ENCODE data around the gene TTC34. TPM values are rescaled to one million over a fixed set of nuclear protein-coding genes. Genes with fewer than 3 reads are reported as not detected.

The TTC34 gene
- total and polyA plus RNA-seq, 9 of the 15 experiments (the other 6 are each of a cell fraction or from before 2014, with no cell fraction given): 0.03 to 0.38 (median 0.05) TPM; not detected in 2

GRCh38 chr1:2587071-2587859, 214.2 kb downstream of the TTC34 start:
- in situ Hi-C loops (cut with MboI) (no loop called here), intact Hi-C loops (cut with micrococcal nuclease) (loop anchor here (2.0 to 5.0 kb wide), 2 partner anchors 40 to 56 kb away; no protein-coding TSS in a partner anchor)
- H2AFZ ChIP-seq (ENCODE audit: low read depth, low read length): peak overlapping the region; percentile 90
- BruUV-seq (replicated peaks): TSS peak; percentile 47
- DNase-seq (ENCODE audit: extremely low read depth in 1 of 4, low spot score in 3 of 4) (peak in 1 of 4 experiments; percentile 45), FAIRE-seq (no peak), ATAC-seq (peak; percentile 5)
- ChIA-PET CTCF (ENCODE audit: low intra/inter-chr PET ratio) (no interaction called here), POLR2A (interaction anchor here (0.5 to 3.0 kb wide), 6 partner anchors 12 to 62 kb away, joined by 3 to 13 read pairs (median 6); partner anchors contain the start of gene TNFRSF14)
- no peak overlapping the region for H3K27ac ChIP-seq (ENCODE audit: extremely low read depth, low read depth, low read length)
- H3K79me2 ChIP-seq (ENCODE audit: control insufficient read depth, insufficient read depth, low read length): peaks cover 8% of the 10 kb centered on the region; the same call in 1 of the 3 replicates
- 0 out of 3 replicates have a peak, but pooled peaks cover 4% of the 10 kb centered on the region for H3K36me3 ChIP-seq (ENCODE audit: control insufficient read depth, insufficient read depth, low read length)
- no peaks in the 10 kb centered on the region for H4K20me1 ChIP-seq (replicated peaks; ENCODE audit: control insufficient read depth, insufficient read depth, low read length)
- H3K4me1 ChIP-seq (replicated peaks in 1 of 2; ENCODE audit: control insufficient read depth in 2 of 2, insufficient read depth in 2 of 2, low read length in 2 of 2): peaks cover 20 to 57% of the 10 kb centered on the region in 2 experiments
- peak overlapping the region; percentile 71 for H3K4me3 ChIP-seq
- 18% methylated on average over 30 of the region's 52 CpGs for WGBS (ENCODE audit: insufficient coverage, low coverage, missing lambda C conversion rate)
- no peaks in the 10 kb centered on the region for H3K9me3 ChIP-seq (replicated peaks; ENCODE audit: control insufficient read depth, insufficient read depth, low read depth, low read length)
- H3K4me2 ChIP-seq (ENCODE audit: insufficient read depth, low read length): peak overlapping the region; percentile 86
- peaks cover 0 to 2% of the 10 kb centered on the region in 2 experiments; a peak in 1 of 5 replicates for H3K27me3 ChIP-seq (ENCODE audit: control insufficient read depth in 2 of 2, insufficient read depth in 2 of 2, low read length in 2 of 2)
- H3K9ac ChIP-seq (ENCODE audit: insufficient read depth in 1 of 2, low read depth in 2 of 2, low read length in 2 of 2): peak overlapping the region; percentile 40 to 94
- H3K9me1 ChIP-seq (ENCODE audit: control insufficient read depth, insufficient read depth, low read length): no peaks in the 10 kb centered on the region
- peak; percentile 67 for TF ChIP-seq RBBP5 (IDR thresholded peaks at IDR 0.05; ENCODE audit: borderline replicate concordance, insufficient read depth, low read length, poor library complexity, severe bottlenecking)
- peak in 1 of 2 experiments; percentile 60; a peak in 2 of 4 replicates for TF ChIP-seq NRF1 (conservative IDR thresholded peaks at IDR 0.05 in 1 of 2, IDR thresholded peaks at IDR 0.05 in 1 of 2)
- 0 out of 2 replicates have a peak, but pooled peaks have one; percentile 27 for TF ChIP-seq KDM2B (CRISPR knock-in tag; IDR thresholded peaks at IDR 0.05)
- no peak for TF ChIP-seq RAD21 (CRISPR knock-in tag; conservative IDR thresholded peaks at IDR 0.05 in 1 of 2, IDR thresholded peaks at IDR 0.05 in 1 of 2)
- TF ChIP-seq E2F6 (IDR thresholded peaks at IDR 0.05; ENCODE audit: borderline replicate concordance in 1 of 2, extremely low read depth in 1 of 2, insufficient read depth in 1 of 2, insufficient read length in 1 of 2, low read depth in 1 of 2, low read length in 1 of 2, poor library complexity in 1 of 2, severe bottlenecking in 1 of 2): peak; percentile 58 to 75
- peak; percentile 57; the same call in 1 of the 2 replicates for TF ChIP-seq ZBTB49 (CRISPR knock-in tag; IDR thresholded peaks at IDR 0.05; ENCODE audit: borderline replicate concordance)
- no peak for TF ChIP-seq HDAC2 (IDR thresholded peaks at IDR 0.05)
- peak; percentile 24 for TF ChIP-seq KDM5B (IDR thresholded peaks at IDR 0.05; ENCODE audit: insufficient replicate concordance, low read depth, low read length)
- 0 out of 2 replicates have a peak, but pooled peaks have one; percentile 12 for TF ChIP-seq NR2C2 (CRISPR knock-in tag; IDR thresholded peaks at IDR 0.05)
- TF ChIP-seq NR2C2 (tag; IDR thresholded peaks at IDR 0.05): no peak
- TF ChIP-seq SAP30 (IDR thresholded peaks at IDR 0.05; ENCODE audit: borderline replicate concordance, insufficient read depth, low read depth, low read length, poor library complexity, severe bottlenecking): peak; percentile 12
- TF ChIP-seq ZNF232 (CRISPR knock-in tag; IDR thresholded peaks at IDR 0.05): 0 out of 2 replicates have a peak, but pooled peaks have one; percentile 43
- no peak for TF ChIP-seq STAT5A (IDR thresholded peaks at IDR 0.05; ENCODE audit: borderline replicate concordance, low read length)
- TF ChIP-seq ZNF165 (CRISPR knock-in tag; IDR thresholded peaks at IDR 0.05; ENCODE audit: borderline replicate concordance): no peak
- TF ChIP-seq ZNF124 (CRISPR knock-in tag; IDR thresholded peaks at IDR 0.05): 0 out of 2 replicates have a peak, but pooled peaks have one; percentile 14
